ENCODE data around the gene IL1RAPL1.

The IL1RAPL1 gene

GRCh38 chrX:29941287-29941686, 1354.0 kb downstream of the IL1RAPL1 start:
- no peak for DNase-seq

- no peak for DNase-seq
Measured at GRCh38 chrX:29947225-29947624, 1360.0 kb downstream of the IL1RAPL1 start.

- DNase-seq = no peak
Measured at GRCh38 chrX:29948653-29949052, 1361.4 kb downstream of the IL1RAPL1 start.

GRCh38 chrX:29952016-29952415, 1364.8 kb downstream of the IL1RAPL1 start:
- no peak for DNase-seq

GRCh38 chrX:29962061-29962460, 1374.8 kb downstream of the IL1RAPL1 start:
- no peak for DNase-seq

- no peak for DNase-seq
Measured at GRCh38 chrX:29965634-29966033, 1378.4 kb downstream of the IL1RAPL1 start.

GRCh38 chrX:29992083-29992482, 1404.8 kb downstream of the IL1RAPL1 start:
- no peak for DNase-seq

GRCh38 chrX:30005813-30006212, 1418.6 kb downstream of the IL1RAPL1 start:
- DNase-seq = no peak

Data from NCI-H2171 (cell line).